ENCODE measurements around the gene CDH5.
"Not testable (repeated sequence)": the region's sequence is repeated elsewhere in the genome, so short reads cannot be mapped to it uniquely, and the experiment has no call there.

The CDH5 gene

GRCh38 chr16:66366433-66367299 lies at the start of gene CDH5:
Gene CDH5 (plus strand): TSS chr16:66366691. CDS start chr16:66379338, 12,647 bp downstream.
- DNase-seq (ENCODE audit: low read depth in 2 of 2) = no peak

GRCh38 chr16:66318505-66318904 lies 48.0 kb upstream of the CDH5 start:
- DNase-seq (ENCODE audit: low read depth in 2 of 2) = no peak

- DNase-seq (ENCODE audit: low read depth in 2 of 2) = no peak
These were observed 45.7 kb upstream of the CDH5 start for GRCh38 chr16:66320774-66321173.

GRCh38 chr16:66322174-66322573 lies 44.3 kb upstream of the CDH5 start:
- DNase-seq (ENCODE audit: low read depth in 2 of 2) = no peak

- no peak for DNase-seq (ENCODE audit: low read depth in 2 of 2)
These were observed 41.5 kb upstream of the CDH5 start for GRCh38 chr16:66324815-66325515.

GRCh38 chr16:66325717-66326376 lies 40.6 kb upstream of the CDH5 start:
- no peak for DNase-seq (ENCODE audit: low read depth in 2 of 2)

GRCh38 chr16:66326991-66327513 lies 39.4 kb upstream of the CDH5 start:
- no peak for DNase-seq (ENCODE audit: low read depth in 2 of 2)

- no peak for DNase-seq (ENCODE audit: low read depth in 2 of 2)
These were observed 38.2 kb upstream of the CDH5 start for GRCh38 chr16:66328282-66328681.

- not testable (repeated sequence) for DNase-seq (ENCODE audit: low read depth in 2 of 2)
These were observed 35.0 kb upstream of the CDH5 start for GRCh38 chr16:66331464-66331863.

GRCh38 chr16:66332634-66333610 lies 33.6 kb upstream of the CDH5 start:
- no peak for DNase-seq (ENCODE audit: low read depth in 2 of 2)

GRCh38 chr16:66334853-66335574 lies 31.5 kb upstream of the CDH5 start:
- DNase-seq (ENCODE audit: low read depth in 2 of 2) = no peak

GRCh38 chr16:66335704-66336329 lies 30.7 kb upstream of the CDH5 start:
- no peak for DNase-seq (ENCODE audit: low read depth in 2 of 2)

GRCh38 chr16:66337463-66338188 lies 28.9 kb upstream of the CDH5 start:
- DNase-seq (ENCODE audit: low read depth in 2 of 2) = no peak

GRCh38 chr16:66342294-66342900 lies 24.1 kb upstream of the CDH5 start:
- no peak for DNase-seq (ENCODE audit: low read depth in 2 of 2)

GRCh38 chr16:66344533-66345145 lies 21.9 kb upstream of the CDH5 start:
- DNase-seq (ENCODE audit: low read depth in 2 of 2) = peak in 1 of 2 donors; percentile 39

- DNase-seq (ENCODE audit: low read depth in 2 of 2) = no peak
These were observed 20.3 kb upstream of the CDH5 start for GRCh38 chr16:66346221-66346620.

GRCh38 chr16:66352304-66352703 lies 14.2 kb upstream of the CDH5 start:
- DNase-seq (ENCODE audit: low read depth in 2 of 2) = no peak

- no peak for DNase-seq (ENCODE audit: low read depth in 2 of 2)
These were observed 13.4 kb upstream of the CDH5 start for GRCh38 chr16:66353055-66353454.

Measured in stimulated activated CD4-positive, alpha-beta T cell treated with anti-CD3 and anti-CD28 coated beads, Interleukin-15, amount 100 ng/mL, for 48 hours (primary cell).